Diencephalon (tissue), 1 donor: ENCODE measurements around the gene ZNF440. TPM values are rescaled to one million over a fixed set of nuclear protein-coding genes. Genes with fewer than 3 reads are reported as not detected.

Experiments used
- total RNA-seq: library from RNA; depleted of rRNA; stranded (reverse); fragments of >200 nt; gene quantifications from one replicate; pipeline ENCODE4 v1.2.3, GENCODE V29; 2014

Gene ZNF440
- 19.4 TPM for total RNA-seq

DNA sequence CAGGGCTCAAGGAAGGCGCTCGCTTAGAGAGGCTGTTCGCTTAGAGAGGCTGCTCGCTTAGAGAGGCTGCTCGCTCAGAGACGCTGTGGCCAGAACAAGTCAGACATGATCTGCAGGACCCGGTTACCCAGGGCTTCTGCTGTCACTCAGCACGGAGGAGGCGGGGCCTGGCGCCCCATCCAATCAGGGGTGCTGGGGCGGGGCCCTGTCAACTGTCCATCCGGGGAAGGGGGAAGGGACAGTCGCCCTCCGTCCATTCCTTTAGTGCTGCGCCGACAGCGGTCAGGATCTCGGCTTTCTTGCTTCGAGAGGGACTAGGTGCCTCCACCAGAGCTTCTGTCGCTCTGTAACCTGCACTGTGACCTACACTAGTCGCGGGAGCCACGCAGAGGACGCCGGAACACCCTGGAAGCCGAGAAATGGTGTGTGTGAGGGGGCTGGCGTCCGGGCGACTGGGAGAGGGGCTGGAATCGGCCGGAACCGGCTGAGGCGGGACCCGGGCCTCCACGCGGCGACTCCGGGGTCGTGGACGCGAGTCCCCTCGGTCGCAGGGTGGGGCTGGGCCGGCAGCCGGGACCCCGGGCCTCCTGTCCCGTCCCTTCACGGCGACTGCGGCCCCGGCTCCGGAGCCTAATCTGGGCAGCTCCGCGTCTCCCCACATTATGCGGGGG is at the start of gene ZNF440:
Gene ZNF440, plus strand, starts transcription at position 245 of the 671 bp plus-strand sequence. Its CDS starts 175 bp downstream, at position 420.

DNA sequence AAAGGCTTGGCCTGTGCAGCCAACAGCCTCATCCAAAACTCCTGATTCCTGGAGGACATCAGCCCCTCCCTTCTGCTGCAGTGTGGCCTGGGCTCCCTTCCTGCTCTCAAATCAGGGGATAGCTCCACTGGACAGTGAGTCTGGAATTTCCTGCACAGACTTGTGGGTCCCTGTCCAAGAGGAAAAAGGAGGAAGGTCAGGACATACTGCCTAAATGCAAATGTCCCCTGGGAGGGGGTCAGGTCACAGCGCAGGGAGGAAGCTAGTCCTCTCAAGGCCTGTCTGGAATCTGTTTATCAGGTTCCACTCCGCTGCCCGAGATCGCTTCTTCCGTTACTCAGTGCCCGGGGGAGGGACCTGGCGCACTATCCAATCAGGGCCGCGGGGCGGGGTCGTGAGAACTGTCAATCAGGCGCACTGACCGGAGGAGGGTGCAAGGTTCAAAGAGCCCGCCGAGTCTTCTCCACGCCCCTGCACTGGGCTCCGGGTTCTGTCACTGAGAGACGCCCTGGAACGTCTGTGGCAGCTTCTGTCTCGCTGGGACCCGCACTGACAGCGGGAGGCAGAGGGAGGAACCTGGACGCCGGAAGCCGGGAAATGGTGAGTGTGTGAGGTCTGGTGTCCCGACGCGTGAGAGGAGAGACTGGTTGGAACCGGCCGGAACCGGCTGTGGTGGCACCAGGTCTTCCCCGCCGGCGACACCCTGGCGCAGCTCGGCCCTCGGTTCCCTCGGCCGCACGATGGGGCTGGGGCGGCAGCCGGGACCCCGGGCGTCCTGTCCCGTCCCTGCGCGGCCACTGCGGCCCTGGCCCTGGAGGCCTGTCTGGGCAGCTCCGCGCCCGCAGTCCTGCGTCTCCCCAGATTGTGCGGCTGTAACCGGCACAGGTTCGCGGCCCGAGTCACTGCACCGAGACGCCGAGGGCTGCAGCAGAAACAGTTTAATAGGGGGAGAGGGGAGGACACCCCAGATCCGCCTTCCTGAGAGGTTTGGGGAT is 47.2 kb upstream of the ZNF440 start, which contains the start of gene ZNF441:
Gene ZNF441, plus strand, starts transcription at position 404 of the 995 bp plus-strand sequence. Its CDS starts 194 bp downstream, at position 598.

DNA sequence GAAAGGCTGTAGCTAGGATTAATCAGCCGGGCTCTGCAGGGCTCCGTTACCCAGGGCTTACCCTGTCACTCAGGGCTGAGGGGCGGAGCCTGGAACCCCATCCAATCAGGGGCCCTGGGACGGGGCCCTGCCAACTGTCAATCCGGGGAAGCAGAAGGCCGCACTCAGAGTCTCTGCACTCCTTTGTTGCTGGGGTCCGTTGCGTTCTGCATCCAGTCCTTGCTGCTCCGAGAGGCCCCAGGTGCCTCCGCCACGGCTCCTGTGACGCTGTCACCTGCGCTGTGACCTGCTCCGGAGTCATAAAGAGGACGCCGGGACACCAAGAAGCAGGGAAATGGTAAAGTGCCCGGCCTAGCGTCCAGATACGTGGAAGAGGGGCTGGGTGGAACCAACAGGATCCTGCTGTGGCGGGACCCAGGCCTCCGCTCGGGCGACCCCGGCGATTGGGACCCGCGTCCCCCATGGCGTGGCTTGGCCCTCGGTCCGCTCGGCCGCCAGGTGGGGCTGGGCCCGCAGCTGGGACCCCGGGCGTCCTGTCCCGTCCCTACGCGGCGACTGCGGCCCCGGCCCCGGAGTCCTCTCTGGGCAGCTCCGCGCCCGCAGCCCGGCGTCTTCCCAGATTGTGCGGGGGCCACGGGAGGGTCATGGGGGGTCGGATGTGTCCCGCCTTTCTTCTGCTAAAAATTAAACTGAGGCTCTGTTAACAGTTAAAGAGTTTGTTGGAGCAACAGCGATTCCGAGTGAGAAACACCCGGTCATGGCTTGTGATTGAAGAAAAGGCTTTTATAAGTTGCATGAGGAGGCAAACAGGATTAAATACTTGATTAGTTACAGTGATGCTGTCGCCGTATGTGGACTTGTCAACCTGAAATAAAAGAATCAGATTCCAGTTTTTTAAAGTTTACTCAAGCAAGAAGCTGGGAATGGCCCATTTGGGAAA is 15.4 kb upstream of the ZNF440 start, which contains the start of gene ZNF491:
Gene ZNF491, plus strand, starts transcription at position 133 of the 940 bp plus-strand sequence. CDS start 7,431 bp downstream, outside the sequence.

DNA sequence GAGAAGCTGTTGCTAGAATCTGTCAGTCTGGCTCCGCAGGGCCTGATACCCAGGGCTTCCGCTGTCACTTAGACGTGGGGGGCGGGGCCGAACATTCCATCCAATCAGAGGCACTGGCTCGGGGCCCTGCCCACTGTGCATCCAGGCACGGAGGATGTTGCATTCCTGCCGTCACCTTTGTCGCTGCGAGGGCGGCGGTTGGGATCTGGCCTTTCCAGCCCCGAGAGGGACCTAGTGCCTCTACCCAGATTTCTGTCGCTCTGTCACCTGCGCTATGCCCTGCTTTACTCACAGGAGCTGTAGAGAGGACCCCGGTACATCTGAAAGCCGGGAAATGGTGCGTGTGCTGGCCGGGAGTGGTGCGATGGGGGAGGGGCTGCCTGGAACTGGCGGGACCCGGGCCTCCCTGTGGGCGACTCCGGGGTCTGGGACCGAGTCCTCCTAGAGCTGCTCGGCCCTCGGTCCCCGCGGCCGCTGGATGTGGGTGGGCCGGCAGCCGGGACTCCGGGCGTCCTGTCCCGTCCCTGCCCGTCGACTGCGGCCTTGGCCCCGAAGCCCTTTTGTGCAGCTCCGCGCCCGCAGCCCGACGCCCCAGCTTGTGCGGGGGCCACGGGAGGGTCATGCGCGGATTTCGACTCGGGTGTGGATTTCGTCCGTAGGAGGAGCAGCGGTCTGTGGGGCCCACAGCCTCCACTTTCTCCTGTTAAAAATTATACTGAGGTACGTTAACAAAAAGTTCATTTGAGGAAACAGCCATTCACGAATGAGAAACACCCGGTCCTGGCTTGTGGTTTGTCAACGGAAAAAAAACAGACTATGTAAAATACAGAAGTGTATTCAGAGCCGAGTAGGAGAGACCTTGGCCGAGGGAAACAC is 34.8 kb downstream of the ZNF440 start, which contains the start of gene ZNF439:
Gene ZNF439, plus strand, starts transcription at position 133 of the 876 bp plus-strand sequence. Its CDS starts 142 bp downstream, at position 275.

Other genes with a start within 250 kb of the ZNF440 start
- gene ACP5, start 236.6 kb upstream of the ZNF440 start, total RNA-seq, result 0.46 TPM
- 58.8 TPM for gene ZNF627, start 216.8 kb upstream of the ZNF440 start, total RNA-seq
- 23.8 TPM for gene ZNF823, start 75.3 kb upstream of the ZNF440 start, total RNA-seq
- 35.8 TPM for gene ZNF441, start 47.3 kb upstream of the ZNF440 start, total RNA-seq
- 14.8 TPM for gene ZNF491, start 15.8 kb upstream of the ZNF440 start, total RNA-seq
- gene ZNF439, start 34.5 kb downstream of the ZNF440 start, total RNA-seq, result 32.3 TPM
- gene ZNF69, start 73.5 kb downstream of the ZNF440 start, total RNA-seq, result 22.1 TPM
- 15.0 TPM for gene ZNF700, start 110.8 kb downstream of the ZNF440 start, total RNA-seq
- gene ZNF763, start 150.8 kb downstream of the ZNF440 start, total RNA-seq, result 3.5 TPM
- 14.1 TPM for gene ZNF433, start 221.4 kb downstream of the ZNF440 start, total RNA-seq
- 0.46 TPM for gene ZNF878, start 238.7 kb downstream of the ZNF440 start, total RNA-seq